CD4-positive, alpha-beta memory T cell (primary cell): ENCODE measurements around the gene BICRA. TPM values are rescaled to one million over a fixed set of nuclear protein-coding genes. Genes with fewer than 3 reads are reported as not detected.
A peak's percentile ranks its signal among the peaks of the same experiment; 100 is the strongest.

Experiments used
- CTCF ChIA-PET: fragments of 350-600 bp; sonication (Branson Sonifier 250); formaldehyde crosslinking; loops from one replicate; lab custom pipeline; 2021; ENCODE audit warnings: inconsistent platforms; ENCODE audit not compliant: partially characterized antibody; lab: Charles Lee
- POLR2A ChIA-PET: fragments of 350-600 bp; sonication (Branson Sonifier 250); formaldehyde crosslinking; loops from one replicate; lab custom pipeline; 2021; ENCODE audit not compliant: partially characterized antibody; lab: Charles Lee
- DNase-seq, 5 donors: peaks; one replicate each; pipeline versions ENCODE4 v3.0.0 to v3.0.0-alpha.2; 2020 to 2022; ENCODE audit warnings: mixed read lengths in 1 of 5
- H3K27ac ChIP-seq: one replicate; pipeline ENCODE4 v1.7.0; 2013; ENCODE audit warnings: low read depth, low read length
- H3K27me3 ChIP-seq: 2 replicates; pipeline ENCODE4 v1.7.0; 2013; ENCODE audit warnings: mild to moderate bottlenecking, low read length, moderate library complexity; ENCODE audit not compliant: insufficient read depth
- H3K36me3 ChIP-seq: 2 replicates; pipeline ENCODE4 v1.7.0; 2013; ENCODE audit warnings: mild to moderate bottlenecking, low read length, moderate library complexity; ENCODE audit not compliant: insufficient read depth
- H3K4me1 ChIP-seq: 2 replicates; pipeline ENCODE4 v1.7.0; 2013; ENCODE audit warnings: mild to moderate bottlenecking, low read length, moderate library complexity; ENCODE audit not compliant: insufficient read depth
- H3K4me3 ChIP-seq, 2 donors: one replicate each; pipeline ENCODE4 v1.7.0; 2013; ENCODE audit warnings: low read length in 2 of 2, mild to moderate bottlenecking in 1 of 2
- H3K9me3 ChIP-seq, 2 donors: one replicate each; pipeline ENCODE4 v1.7.0; 2013; ENCODE audit warnings: low read length in 2 of 2, control low read depth in 1 of 2; ENCODE audit not compliant: control insufficient read depth in 1 of 2
- H3K27ac Mint-ChIP-seq, 7 donors: one replicate each; pipeline ENCODE4 v1.8.0; 2020 to 2021; ENCODE audit warnings: mixed read lengths in 7 of 7, mild to moderate bottlenecking in 6 of 7, inconsistent platforms in 3 of 7, moderate library complexity in 3 of 7
- H3K27me3 Mint-ChIP-seq, 2 donors: one replicate each; pipeline ENCODE4 v1.8.0; 2020 to 2021; ENCODE audit warnings: mixed read lengths in 2 of 2
- H3K36me3 Mint-ChIP-seq, 2 donors: one replicate each; pipeline ENCODE4 v1.8.0; 2020 to 2021; ENCODE audit warnings: mixed read lengths in 2 of 2, inconsistent platforms in 1 of 2, mild to moderate bottlenecking in 1 of 2
- H3K4me1 Mint-ChIP-seq, 4 donors: one replicate each; pipeline ENCODE4 v1.8.0; 2020 to 2021; ENCODE audit warnings: mixed read lengths in 4 of 4, mild to moderate bottlenecking in 1 of 4
- H3K4me3 Mint-ChIP-seq, 8 donors: one replicate each; pipeline ENCODE4 v1.8.0; 2020 to 2021; ENCODE audit warnings: mixed read lengths in 8 of 8, mild to moderate bottlenecking in 7 of 8, moderate library complexity in 6 of 8, inconsistent platforms in 3 of 8
- H3K9me3 Mint-ChIP-seq, 8 donors: one replicate each; pipeline ENCODE4 v1.8.0; 2020 to 2021; ENCODE audit warnings: mixed read lengths in 8 of 8, mild to moderate bottlenecking in 5 of 8, inconsistent platforms in 3 of 8, moderate library complexity in 1 of 8
- intact Hi-C: fragments of 100-400 bp; cut with micrococcal nuclease; formaldehyde crosslinking; loops from one replicate; pipeline ENCODE4 v1.15.1; 2023
- polyA plus RNA-seq, 2 donors: library from polyadenylated mRNA; unstranded; fragments of 300-500 nt; fragmentation: Illumina TruSeq; gene quantifications; one replicate each; pipeline ENCODE4 v1.2.3, GENCODE V29; 2021
- total RNA-seq, 2 experiments: library from RNA; stranded (reverse); gene quantifications; one replicate each; pipeline ENCODE4 v1.2.3, GENCODE V29; 2021

The BICRA gene
- total and polyA plus RNA-seq, 4 experiments from 2014 or later, result 2.3 to 32.9 (median 31.7) TPM; not detected in 1

DNA sequence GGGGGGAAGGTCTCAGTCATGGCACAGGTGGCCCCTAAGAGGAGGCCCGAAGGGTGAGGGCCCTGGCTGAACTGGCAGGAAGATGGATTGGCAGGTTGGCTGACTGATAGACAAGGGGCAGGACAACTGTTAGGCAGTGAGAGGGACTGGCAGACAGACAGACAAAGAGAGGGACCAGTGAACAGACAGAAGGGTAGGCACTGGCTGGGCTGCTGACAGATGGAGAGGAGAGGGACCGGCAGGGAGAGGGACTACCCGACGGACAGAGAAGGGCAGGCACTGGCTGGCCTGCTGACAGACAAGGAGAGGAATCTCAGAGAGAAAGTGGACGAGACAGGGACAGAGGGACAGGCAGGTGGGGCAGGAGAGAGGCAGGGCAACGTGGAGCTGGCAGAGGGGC is 72.5 kb downstream of the BICRA start:
- Histone ChIP-seq H3K4me3 (no peak overlapping the region), H3K27ac (no peak overlapping the region), H3K4me1 (no peaks in the 10 kb centered on the region), H3K27me3 (no peaks in the 10 kb centered on the region), H3K9me3 (no peaks in the 10 kb centered on the region), H3K36me3 (peaks cover 10% of the 10 kb centered on the region)
- H3K36me3 Mint-ChIP-seq, result peaks cover 26 to 51% of the 10 kb centered on the region in 2 donors
- peak overlapping the region in 2 of 7 donors; percentile 55 to 92 for H3K27ac Mint-ChIP-seq
- H3K4me1 Mint-ChIP-seq, result peaks cover 2 to 8% (median 5%) of the 10 kb centered on the region in 4 donors
- H3K27me3 Mint-ChIP-seq, result no peaks in the 10 kb centered on the region
- POLR2A ChIA-PET, result no interaction called here
- CTCF ChIA-PET, result no interaction called here
- intact Hi-C loops, result no loop called here
- no peak for DNase-seq
- no peaks in the 10 kb centered on the region for H3K9me3 Mint-ChIP-seq
- H3K4me3 Mint-ChIP-seq, result no peak overlapping the region

DNA sequence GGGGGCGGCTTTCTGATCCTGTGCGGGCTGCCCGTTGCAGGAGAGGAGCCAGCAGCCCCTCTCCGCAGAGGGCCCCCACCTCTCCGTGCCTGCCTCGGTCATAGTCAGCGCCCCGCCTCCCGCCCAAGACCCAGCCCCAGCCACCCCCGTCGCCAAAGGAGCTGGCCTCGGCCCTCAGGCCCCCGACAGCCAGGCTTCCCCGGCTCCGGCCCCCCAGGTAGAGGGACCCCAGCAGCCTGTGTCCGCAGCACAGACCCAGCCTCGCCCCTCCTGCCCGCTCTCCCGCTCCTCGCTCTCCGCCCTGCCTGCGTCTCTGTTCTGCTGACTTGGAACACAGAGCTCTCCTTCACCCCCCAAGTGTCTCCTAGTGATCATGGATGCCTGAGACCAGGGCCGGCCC is 73.0 kb downstream of the BICRA start:
- intact Hi-C loops, result no loop called here
- Mint-ChIP-seq H3K27ac (no peak overlapping the region), H3K36me3 (peaks cover 21 to 45% of the 10 kb centered on the region in 2 donors), H3K9me3 (no peaks in the 10 kb centered on the region), H3K4me3 (no peak overlapping the region), H3K27me3 (no peaks in the 10 kb centered on the region), H3K4me1 (peaks cover 2 to 9% (median 5%) of the 10 kb centered on the region in 4 donors)
- Histone ChIP-seq H3K27me3 (no peaks in the 10 kb centered on the region), H3K27ac (no peak overlapping the region), H3K4me1 (no peaks in the 10 kb centered on the region), H3K4me3 (no peak overlapping the region), H3K36me3 (peaks cover 7% of the 10 kb centered on the region), H3K9me3 (no peaks in the 10 kb centered on the region)
- ChIA-PET CTCF (no interaction called here), POLR2A (no interaction called here)
- DNase-seq, result no peak

DNA sequence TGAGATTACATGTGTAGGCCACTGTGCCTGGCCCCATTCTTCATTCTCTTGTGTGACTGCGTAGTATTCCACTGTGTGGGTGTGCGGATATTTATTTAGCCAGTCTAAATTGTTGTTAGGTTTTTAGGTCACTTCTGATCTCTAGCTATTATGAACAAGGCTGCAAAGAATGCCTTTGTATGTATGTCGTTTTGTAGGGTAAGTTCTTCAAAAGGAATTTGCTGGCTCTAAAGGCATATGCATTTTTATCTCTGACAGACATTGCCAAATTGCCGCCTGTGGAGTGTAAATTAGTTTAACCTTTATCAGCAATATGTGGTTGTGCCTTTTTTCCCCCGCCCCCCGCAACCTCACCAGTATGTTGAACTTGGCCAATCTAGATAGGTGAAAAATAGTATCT is 74.0 kb downstream of the BICRA start:
- H3K4me1 ChIP-seq, result no peaks in the 10 kb centered on the region
- H3K4me3 ChIP-seq, result no peak overlapping the region
- Mint-ChIP-seq H3K27me3 (no peaks in the 10 kb centered on the region), H3K9me3 (no peaks in the 10 kb centered on the region), H3K4me1 (peaks cover 2 to 9% (median 5%) of the 10 kb centered on the region in 4 donors), H3K4me3 (no peak overlapping the region), H3K36me3 (peaks cover 18 to 39% of the 10 kb centered on the region in 2 donors), H3K27ac (no peak overlapping the region)
- CTCF ChIA-PET, result no interaction called here
- DNase-seq, result no peak
- H3K9me3 ChIP-seq, result no peaks in the 10 kb centered on the region
- POLR2A ChIA-PET, result no interaction called here
- H3K27ac ChIP-seq, result no peak overlapping the region
- H3K36me3 ChIP-seq, result no peaks in the 10 kb centered on the region
- H3K27me3 ChIP-seq, result no peaks in the 10 kb centered on the region
- intact Hi-C loops, result no loop called here

DNA sequence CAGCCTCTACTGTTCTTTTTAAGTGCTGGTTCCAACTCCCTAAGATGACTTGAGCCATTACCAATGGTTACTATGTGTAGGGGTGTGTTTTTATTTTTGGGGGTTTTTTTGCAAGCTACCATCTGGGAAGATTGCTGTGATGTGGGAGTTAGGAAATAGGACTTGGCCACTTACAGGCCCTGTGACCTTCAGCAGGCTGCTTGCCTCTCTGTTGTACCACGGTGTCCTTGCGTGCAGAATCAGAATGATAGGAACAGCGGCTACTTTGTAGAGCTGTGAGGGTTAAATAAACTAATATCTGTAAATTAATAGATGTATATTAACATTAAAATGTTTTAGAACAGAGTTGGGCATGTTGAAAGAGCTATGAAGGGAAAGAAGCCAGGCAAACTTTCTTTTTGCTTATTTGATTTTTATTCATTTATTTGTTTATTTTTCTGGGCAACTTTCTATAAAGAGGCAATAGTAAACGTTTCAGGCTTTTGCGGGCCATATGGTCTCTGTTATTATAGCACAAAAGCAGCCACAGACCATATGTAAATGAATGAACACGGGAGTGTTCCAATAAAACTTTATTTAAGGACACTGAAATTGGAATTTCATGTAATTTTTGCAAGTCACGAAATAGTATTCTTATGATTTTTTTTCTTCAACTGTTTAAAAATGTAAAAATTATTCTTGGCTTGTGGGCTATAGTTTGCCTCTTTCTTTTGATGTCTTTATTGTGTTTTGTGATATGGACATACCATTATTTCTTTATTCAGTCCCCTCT is 77.9 kb downstream of the BICRA start:
- CTCF ChIA-PET, result interaction anchor here (0.5 to 2.4 kb wide), 4 partner anchors 20 to 1406 kb away, joined by 3 to 8 read pairs (median 4); no protein-coding TSS in a partner anchor
- H3K36me3 ChIP-seq, result no peaks in the 10 kb centered on the region
- Mint-ChIP-seq H3K36me3 (peaks cover 14 to 33% of the 10 kb centered on the region in 2 donors), H3K27me3 (no peaks in the 10 kb centered on the region), H3K4me1 (peaks cover 0 to 9% (median 3%) of the 10 kb centered on the region in 4 donors), H3K27ac (peak overlapping the region in 3 of 7 donors; percentile 28 to 65 (median 38)), H3K9me3 (no peaks in the 10 kb centered on the region), H3K4me3 (no peak overlapping the region)
- H3K9me3 ChIP-seq, result no peaks in the 10 kb centered on the region
- DNase-seq, result no peak
- H3K4me3 ChIP-seq, result no peak overlapping the region
- intact Hi-C loops, result no loop called here
- no peaks in the 10 kb centered on the region for H3K4me1 ChIP-seq
- H3K27me3 ChIP-seq, result no peaks in the 10 kb centered on the region
- POLR2A ChIA-PET, result no interaction called here
- H3K27ac ChIP-seq, result no peak overlapping the region

DNA sequence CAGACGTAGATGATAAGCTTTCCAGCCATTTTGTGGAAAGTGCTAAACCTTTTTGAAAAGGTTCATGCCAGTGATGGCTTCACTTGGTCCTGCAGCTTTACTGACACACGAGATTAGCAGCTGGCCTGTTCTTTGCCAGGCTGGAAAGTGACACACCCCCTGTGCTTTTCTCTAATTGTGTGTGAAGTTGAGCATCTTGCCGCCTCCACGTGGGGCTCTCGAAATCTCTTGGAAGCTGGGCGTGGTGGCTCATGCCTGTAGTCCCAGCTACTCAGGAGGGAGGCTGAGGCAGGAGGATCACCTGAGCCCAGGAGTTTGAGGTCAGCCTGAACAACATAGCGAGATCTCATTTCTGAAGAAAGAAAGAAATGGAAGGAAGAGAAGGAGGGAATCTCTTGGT is 79.0 kb downstream of the BICRA start:
- Mint-ChIP-seq H3K36me3 (peaks cover 11 to 28% of the 10 kb centered on the region in 2 donors), H3K27ac (no peak overlapping the region), H3K4me1 (peaks cover 0 to 10% (median 4%) of the 10 kb centered on the region in 4 donors), H3K27me3 (no peaks in the 10 kb centered on the region), H3K9me3 (no peaks in the 10 kb centered on the region), H3K4me3 (no peak overlapping the region)
- H3K4me1 ChIP-seq, result no peaks in the 10 kb centered on the region
- no peaks in the 10 kb centered on the region for H3K27me3 ChIP-seq
- H3K27ac ChIP-seq, result no peak overlapping the region
- CTCF ChIA-PET, result interaction anchor here (1.3 to 2.4 kb wide), 2 partner anchors 11 to 19 kb away, joined by 5 to 8 read pairs; no protein-coding TSS in a partner anchor
- H3K36me3 ChIP-seq, result no peaks in the 10 kb centered on the region
- intact Hi-C loops, result no loop called here
- no peak overlapping the region for H3K4me3 ChIP-seq
- no peaks in the 10 kb centered on the region for H3K9me3 ChIP-seq
- DNase-seq, result no peak
- POLR2A ChIA-PET, result no interaction called here

DNA sequence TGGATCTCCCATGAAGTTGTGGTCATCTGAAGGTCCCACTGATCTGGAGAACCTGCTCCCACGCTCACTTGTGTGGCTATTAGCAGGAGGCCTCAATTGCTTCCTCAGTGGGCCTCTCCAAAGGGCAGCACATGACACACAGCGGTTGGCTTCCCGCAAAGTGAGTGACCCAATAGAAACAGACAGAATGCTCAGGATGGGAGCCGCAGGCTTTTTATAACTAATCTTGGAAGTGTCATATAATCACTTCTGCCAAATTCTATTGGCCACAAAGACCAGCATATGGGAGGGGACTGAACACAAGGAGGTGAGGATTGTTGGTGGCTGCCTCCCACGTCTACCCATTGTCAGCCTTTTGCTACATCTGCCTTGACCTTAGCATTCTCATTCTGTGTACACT is 82.2 kb downstream of the BICRA start:
- Histone ChIP-seq H3K9me3 (no peaks in the 10 kb centered on the region), H3K27me3 (no peaks in the 10 kb centered on the region), H3K27ac (no peak overlapping the region), H3K4me1 (no peaks in the 10 kb centered on the region), H3K4me3 (no peak overlapping the region), H3K36me3 (no peaks in the 10 kb centered on the region)
- Mint-ChIP-seq H3K9me3 (peaks cover 0 to 2% (median 0%) of the 10 kb centered on the region in 8 donors), H3K27me3 (no peaks in the 10 kb centered on the region), H3K4me1 (peaks cover 0 to 12% (median 5%) of the 10 kb centered on the region in 4 donors), H3K27ac (peak overlapping the region in 1 of 7 donors; percentile 15), H3K4me3 (no peak overlapping the region), H3K36me3 (peaks cover 17 to 23% of the 10 kb centered on the region in 2 donors)
- DNase-seq, result no peak
- intact Hi-C loops, result no loop called here
- ChIA-PET POLR2A (no interaction called here), CTCF (interaction anchor here (0.6 to 1.6 kb wide), 4 partner anchors 8 to 80 kb away, joined by 3 to 5 read pairs (median 4); no protein-coding TSS in a partner anchor)

DNA sequence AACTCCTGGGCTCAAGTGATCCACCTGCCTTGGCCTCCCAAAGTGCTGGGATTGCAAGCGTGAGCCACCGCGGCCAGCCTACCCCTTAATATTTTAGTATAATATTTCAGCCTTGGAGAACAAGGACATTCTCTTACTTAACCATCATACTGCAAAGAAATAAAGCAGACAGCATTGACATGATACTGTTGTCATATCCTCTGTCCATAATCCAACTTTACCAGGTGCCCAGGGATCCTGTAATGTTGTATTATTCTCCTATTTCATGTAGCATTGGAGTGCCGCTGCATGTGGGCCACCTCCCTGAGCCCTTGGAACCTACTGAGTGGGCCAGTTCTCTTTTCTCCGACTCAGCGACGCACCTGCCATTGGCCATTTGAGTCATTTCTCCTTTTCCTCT is 82.8 kb downstream of the BICRA start:
- no peaks in the 10 kb centered on the region for H3K36me3 ChIP-seq
- Mint-ChIP-seq H3K36me3 (peaks cover 17 to 23% of the 10 kb centered on the region in 2 donors), H3K27me3 (no peaks in the 10 kb centered on the region), H3K9me3 (peaks cover 0 to 2% (median 0%) of the 10 kb centered on the region in 8 donors), H3K27ac (no peak overlapping the region), H3K4me3 (no peak overlapping the region), H3K4me1 (peaks cover 0 to 10% (median 5%) of the 10 kb centered on the region in 4 donors)
- no peaks in the 10 kb centered on the region for H3K4me1 ChIP-seq
- DNase-seq, result no peak
- intact Hi-C loops, result no loop called here
- H3K9me3 ChIP-seq, result no peaks in the 10 kb centered on the region
- no peak overlapping the region for H3K27ac ChIP-seq
- H3K4me3 ChIP-seq, result no peak overlapping the region
- no peaks in the 10 kb centered on the region for H3K27me3 ChIP-seq
- POLR2A ChIA-PET, result no interaction called here
- CTCF ChIA-PET, result no interaction called here
